Right lung (tissue), 5 donors: ENCODE results near the gene SEPTIN8. TPM values are rescaled to one million over a fixed set of nuclear protein-coding genes. Genes with fewer than 3 reads are reported as not detected.
"Not testable (repeated sequence)": the region's sequence is repeated elsewhere in the genome, so short reads cannot be mapped to it uniquely, and the experiment has no call there.

Experiments
- DNase-seq, 2 donors: peaks; one replicate each; pipeline ENCODE4 v3.0.0-alpha.2; 2013
- polyA plus RNA-seq, 5 donors: library from polyadenylated mRNA; unstranded; fragments of 120-200 nt; gene quantifications; one replicate each; pipeline versions ENCODE4 v1.2.1 to v1.2.3, GENCODE V29; 2013; ENCODE audit warnings: inconsistent platforms in 1 of 5, low replicate concordance in 1 of 5; ENCODE audit not compliant: insufficient read length in 5 of 5, insufficient read depth in 1 of 5

SEPTIN8 gene
- polyA plus RNA-seq, 5 donors, result 58.6 to 64.1 (median 61.6) TPM

DNA sequence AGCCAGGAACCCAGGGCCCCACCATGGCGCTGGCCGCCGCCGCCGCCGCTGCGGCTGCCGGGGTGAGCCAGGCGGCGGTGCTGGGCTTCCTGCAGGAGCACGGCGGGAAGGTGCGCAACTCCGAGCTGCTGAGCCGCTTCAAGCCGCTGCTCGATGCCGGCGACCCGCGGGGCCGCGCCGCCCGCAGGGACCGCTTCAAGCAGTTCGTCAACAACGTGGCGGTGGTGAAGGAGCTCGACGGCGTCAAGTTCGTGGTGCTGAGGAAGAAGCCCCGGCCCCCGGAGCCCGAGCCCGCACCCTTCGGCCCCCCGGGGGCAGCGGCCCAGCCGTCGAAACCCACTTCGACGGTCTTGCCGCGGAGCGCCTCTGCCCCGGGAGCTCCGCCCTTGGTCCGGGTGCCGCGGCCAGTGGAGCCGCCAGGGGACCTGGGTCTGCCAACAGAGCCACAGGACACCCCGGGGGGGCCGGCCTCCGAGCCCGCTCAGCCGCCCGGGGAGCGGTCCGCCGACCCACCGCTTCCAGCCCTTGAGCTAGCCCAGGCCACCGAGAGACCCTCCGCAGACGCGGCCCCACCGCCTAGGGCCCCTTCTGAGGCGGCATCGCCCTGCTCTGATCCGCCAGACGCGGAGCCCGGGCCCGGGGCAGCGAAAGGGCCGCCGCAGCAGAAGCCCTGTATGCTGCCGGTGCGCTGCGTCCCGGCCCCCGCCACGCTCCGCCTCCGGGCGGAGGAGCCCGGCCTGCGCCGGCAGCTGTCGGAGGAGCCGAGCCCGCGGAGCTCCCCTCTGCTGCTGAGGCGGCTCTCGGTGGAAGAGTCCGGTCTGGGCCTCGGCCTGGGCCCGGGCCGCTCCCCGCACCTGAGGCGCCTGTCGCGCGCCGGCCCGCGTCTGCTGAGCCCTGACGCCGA lies 36.8 kb upstream of the SEPTIN8 start:
- no peak for DNase-seq

DNA sequence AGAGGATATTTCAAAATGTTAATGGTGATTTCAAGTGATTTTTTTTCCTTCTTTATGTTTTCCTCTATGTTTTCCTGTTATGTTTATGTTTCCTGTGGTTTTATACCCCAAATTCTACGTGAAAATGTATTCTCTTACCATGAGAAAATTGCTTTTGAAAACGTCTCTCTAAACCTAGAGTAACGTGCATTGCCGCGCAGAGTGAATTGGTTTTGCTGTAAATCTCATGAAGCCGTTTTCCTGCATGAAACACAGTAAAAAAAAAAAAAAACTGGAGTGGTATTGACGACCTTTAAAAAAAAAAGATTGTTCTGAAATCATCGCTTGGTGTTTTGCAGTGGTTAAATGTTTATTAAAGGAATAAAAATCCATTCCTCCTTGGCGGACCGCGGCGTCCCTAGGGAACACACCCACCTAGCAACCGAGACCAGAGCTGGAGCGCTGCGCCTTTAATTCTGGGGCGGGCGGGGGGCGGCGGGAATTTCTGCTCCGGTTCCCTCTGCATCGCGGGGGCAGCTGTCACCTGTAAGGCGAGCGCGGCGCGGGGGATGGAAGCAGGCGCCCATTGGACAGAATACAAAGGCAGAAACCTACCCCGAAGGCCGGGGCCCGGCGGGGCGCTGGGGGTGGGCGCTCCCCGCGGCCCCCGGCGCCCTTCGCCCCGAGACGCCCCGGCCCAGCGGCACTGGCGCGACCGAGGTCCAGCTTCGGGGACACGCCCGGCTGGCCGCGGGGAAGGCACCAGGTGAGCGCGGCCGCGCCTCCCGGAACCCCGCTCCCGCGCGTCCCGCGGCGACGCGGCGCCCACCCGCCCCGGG lies 36.0 kb upstream of the SEPTIN8 start, which contains the start of gene SOWAHA:
SOWAHA (plus strand) TSS at position 522 of the 818 bp plus-strand sequence. CDS start 320 bp downstream, outside the sequence.
- DNase-seq, result no peak

DNA sequence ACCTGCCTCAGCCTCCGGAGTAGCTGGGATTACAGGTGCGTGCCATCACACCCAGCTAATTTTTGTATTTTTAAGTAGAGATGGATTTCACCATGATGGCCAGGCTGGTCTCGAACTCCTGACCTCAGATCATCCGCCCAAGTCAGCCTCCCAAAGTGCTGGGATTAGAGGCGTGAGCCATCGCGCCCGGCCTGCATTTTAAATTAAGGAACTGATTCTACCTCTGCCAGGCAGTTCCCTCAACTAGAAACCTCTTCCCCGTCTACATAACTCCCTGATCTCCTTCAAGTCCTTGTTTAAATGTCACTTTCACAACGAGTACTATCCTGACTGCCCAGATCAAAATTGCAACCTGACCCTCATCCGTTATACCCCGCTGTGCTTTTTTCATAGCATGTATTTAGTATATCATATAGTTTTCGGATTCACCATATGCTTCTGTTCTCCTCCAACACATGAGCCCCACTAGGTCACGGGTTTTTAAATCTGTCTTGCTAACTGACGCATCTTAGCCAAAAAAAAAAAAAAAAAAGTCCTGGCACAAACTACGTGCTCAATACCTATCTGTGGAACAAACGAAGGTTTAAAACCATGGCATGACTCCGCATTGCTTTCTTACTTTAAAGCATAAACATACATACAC lies 35.2 kb upstream of the SEPTIN8 start:
- no peak for DNase-seq

DNA sequence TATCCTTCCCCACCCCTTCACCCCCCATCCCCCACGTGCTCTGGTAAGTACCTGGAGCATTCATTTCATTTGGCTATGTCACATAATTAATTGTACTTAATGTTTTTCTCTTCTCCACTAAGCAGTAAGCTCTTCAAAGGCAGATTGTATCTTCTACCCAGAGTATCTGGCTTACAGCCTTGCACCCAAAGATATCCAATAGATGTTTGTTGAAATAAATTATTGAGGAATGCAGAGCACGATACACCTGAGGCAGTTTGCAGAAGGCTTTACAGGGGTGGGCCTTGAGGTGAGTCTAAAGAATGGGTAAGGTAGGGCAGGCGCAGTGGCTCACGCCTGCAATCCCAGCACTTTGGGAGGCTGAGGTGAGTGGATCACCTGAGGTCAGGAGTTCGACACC lies 33.6 kb upstream of the SEPTIN8 start:
- DNase-seq, result no peak

DNA sequence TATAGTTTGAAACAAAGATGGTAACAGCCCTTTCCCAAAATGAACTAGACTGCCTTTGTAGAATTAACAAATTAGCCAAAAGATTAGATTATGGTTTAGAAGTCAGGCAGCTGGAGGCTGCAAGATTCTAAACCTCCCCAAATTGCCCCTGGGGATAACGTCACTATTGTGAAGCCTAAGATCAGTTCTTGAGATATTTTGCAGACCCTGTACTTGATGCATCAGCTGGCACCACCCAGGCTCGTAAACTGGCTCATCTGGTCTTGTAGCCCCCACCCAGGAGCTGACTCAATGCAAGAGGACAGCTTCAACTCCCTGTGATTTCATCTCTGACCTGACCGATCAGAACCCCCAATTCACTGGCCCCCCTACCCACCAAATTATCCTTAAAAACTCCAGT lies 31.8 kb upstream of the SEPTIN8 start:
- no peak for DNase-seq

DNA sequence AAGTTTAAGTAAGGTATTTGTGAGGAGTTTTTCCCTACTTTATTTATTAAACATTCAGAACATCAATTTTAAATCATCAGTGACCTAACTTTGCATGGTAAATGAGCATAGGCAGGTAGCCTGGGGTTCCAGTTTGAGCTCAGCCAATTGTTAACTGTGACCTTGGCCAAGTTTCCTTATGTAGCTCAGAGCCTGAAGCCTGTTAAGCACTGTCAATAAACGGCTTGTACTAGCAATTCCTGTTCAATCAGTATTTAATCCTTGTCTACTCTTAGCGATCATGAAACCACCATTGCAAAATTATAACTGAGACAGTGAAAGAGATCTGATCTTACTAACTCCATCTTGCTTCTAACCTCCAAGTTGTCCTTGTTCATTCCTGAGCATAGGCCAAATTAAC lies 31.4 kb upstream of the SEPTIN8 start:
- DNase-seq, result no peak

DNA sequence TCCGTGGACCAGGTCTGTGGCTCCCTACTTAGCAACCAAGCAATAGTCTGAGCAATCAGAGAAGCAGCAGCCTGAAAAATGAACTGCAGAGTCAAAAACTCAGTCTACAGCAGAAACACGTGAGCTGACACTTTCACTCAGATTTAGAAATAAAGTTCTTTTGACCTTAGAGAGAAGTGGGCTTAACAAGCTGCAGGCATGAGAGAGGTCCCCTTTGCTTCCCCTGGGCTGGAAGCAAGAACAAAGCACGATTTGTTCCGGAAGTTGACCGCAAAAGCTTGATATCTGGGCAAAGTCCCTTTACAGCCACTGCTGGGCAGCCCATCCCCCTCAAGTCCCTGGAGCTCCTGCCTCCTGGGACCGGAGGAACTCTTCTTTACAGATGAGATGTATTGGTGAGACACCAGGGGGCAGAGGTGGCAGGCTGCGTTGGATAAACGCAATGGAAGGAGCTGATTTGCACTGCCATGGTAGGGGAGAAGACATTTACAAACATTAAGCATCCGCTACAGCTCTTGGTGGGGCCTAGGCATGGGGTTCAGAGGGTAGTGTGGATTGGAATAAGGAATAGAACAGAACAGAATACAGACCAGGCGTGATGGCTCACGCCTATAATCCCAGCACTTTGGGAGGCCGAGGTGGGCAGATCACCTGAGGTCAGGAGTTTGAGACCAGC lies 30.3 kb upstream of the SEPTIN8 start:
- no peak for DNase-seq

DNA sequence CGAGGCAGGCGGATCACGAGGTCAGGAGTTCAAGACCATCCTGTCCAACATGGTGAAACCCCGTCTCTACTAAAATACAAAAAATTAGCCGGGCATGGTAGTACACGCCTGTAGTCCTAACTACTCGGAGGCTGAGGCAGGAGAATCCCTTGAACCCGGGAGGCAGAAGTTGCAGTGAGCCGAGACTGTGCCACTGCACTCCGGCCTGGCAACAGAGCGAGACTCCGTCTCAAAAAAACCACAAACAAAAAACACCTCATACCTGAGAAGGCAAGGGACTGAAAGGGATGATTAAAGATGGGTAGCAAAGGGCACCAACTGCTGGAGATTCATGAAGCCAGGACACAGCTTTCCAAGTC lies 29.7 kb upstream of the SEPTIN8 start:
- not testable (repeated sequence) for DNase-seq

DNA sequence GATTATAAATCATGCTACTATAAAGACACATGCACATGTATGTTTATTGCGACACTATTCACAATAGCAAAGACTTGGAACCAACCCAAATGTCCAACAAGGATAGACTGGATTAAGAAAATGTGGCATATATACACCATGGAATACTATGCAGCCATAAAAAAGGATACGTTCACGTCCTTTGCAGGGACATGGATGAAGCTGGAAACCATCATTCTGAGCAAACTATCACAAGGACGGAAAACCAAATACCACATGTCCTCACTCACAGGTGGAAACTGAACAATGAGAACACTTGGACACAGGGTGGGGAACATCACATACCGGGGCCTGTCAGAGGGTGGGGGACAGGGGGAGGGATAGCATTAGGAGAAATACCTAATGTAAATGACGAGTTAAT lies 28.8 kb upstream of the SEPTIN8 start:
- not testable (repeated sequence) for DNase-seq

DNA sequence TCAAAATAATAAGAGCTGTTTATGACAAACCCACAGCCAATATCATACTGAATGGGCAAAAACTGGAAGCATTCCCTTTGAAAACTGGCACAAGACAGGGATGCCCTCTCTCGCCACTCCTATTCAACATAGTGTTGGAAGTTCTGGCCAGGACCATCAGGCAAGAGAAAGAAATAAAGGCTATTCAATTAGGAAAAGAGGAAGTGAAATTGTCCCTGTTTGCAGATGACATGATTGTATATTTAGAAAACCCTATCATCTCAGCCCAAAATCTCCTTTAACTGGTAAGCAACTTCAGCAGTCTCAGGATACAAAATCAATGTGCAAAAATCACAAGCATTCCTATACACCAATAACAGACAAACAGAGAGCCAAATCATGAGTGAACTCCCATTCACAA lies 27.2 kb upstream of the SEPTIN8 start:
- not testable (repeated sequence) for DNase-seq

DNA sequence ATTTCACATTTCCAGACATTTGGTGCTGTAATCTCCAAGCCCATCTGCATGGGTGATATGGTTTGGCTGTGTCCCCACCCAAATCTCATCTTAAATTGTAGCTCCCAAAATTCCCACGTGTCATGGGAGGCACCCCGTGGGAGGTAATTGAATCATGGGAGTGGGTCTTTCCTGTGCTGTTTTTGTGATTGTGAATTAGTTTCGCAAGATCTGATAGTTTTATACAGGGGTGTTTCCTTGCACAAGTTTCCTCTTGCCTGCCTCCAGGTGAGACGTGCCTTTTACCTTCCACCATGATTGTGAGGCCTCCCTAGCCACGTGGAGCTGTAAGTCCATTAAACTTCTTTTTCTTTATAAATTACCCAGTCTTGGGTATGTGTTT lies 25.6 kb upstream of the SEPTIN8 start:
- not testable (repeated sequence) for DNase-seq

DNA sequence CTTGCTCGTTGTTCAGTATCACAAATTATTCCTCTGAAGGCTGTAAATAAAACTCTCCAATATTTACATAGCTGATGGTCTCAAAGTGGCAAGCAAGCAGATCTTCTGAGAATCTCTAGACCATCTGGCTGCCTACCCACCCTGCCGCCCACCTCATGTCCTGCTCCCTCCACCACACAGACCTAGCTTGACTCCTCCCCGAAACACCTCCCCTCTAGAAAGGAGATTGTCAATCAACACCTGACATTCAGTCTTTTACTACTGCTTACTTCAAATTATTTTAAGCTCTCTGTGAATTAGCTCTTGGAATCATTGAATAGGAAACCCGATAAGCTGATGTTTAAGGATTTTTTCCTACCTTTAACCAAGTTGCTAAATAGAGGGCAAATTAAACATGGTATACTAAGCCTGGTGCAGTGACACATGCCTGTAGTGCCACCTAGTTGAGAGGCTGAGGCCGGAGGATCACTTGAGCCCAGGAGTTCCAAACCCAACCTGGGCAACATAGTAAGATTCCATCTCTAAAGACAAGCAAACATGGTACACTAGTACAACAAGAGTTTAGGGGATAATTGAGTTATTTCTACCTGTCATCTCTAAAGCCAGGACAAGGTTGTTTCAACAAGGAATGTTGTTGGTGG lies 25.1 kb upstream of the SEPTIN8 start:
- DNase-seq, result no peak

DNA sequence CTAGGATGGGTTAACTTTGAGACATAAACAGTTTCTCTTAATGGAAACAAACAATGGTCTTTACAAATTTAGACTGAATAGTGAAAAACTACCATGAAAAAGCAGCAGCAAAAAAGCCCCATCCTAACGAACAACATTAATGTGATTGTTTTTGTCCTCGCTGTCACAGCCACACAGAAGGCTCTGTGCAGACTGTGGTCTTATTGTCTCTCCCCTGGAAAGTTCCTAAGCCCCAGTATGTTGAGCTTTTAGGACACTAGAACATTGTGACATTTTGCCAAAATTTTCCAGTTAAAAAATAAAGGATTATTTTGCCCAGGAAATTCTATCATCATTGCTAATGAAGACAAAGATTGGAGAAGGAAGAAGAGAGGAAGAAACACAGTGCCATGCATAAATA lies 23.5 kb upstream of the SEPTIN8 start:
- DNase-seq, result no peak

DNA sequence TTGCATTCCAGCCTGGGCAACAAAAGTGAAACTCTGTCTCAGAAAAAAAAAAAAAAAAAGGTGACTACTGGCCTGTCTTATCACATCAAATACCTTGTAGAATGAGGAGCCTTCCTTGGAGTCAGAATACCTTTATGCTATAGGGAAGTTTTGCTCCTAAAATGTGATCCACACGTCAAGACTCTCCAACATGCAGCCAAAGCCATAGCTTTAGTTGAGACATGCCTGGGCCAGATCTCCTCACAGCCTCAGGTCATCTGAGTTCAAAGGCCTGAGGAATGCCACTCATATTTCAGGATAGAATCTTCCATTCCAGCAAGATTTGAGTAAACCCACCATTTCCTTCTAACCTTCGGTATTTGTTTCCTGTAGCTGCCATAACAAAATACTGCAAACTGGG lies 22.4 kb upstream of the SEPTIN8 start:
- DNase-seq, result no peak

DNA sequence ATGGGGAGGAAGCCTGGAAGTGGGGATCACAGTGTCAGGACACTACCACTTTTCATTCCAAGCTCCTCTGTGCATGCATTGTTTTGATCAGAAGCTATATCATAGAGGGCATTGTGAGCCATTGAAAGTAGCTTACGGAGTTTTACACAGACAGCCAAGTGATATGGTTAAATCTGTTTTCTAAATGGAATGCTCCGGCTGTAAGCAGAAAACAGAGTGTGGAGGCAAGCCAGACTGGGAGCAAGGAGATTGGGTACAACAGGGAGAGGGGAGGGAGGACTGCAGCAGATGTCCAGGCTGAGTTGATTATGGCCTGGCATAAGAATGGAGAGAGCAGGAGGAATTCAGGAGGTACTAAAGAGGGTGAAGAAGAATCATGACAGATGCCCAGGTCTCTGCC lies 20.6 kb upstream of the SEPTIN8 start:
- DNase-seq, result no peak

DNA sequence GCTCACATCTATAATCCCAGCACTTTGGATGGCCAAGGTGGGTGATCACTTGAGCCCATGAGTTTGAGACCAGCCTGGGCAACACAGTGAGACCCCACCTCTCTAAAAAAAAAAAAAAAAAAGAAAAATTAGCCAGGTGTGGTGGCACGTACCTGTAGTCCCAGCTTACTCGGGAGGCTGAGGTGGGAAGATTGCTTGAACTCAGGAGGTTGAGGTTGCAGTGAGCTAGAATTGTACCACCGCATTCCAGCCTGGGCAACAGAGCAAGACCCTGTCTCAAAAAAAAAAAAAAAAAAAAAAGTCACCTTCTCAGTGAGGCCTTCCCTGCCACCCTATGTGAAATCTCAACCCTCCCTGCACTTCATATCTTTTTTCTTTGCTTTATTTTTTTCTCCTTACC lies 14.0 kb upstream of the SEPTIN8 start:
- no peak for DNase-seq

DNA sequence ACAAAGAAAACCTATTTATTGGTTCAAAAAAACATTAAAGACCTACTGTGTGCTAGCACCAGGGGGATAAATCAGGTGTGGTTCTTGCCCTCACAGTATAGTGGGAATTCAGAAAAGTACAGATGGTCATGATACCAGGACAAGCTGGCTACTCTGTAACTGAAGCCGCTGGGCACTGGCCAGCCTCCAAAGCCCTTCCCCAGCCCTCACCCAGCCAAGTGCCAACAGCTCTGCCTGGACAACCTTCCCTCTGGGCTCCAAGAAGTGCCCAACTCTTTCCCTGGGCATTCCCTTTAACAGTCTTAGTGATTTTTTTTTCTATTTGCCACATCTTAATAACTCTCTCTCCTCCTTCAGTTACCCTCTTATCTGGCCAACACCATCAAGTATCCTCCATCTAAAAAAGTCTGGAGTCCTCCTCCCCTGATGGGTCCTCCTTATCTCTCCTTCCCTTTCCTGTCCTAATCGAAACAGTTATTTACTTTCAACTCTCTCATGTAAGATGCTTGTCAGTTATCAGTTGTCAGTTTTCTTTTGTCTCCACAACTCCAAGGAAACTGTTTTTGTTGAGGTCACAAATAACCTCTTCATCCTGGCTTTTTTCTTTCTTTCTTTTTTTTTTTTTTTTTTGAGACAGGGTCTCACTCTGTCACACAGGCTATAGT lies 13.3 kb upstream of the SEPTIN8 start:
- no peak for DNase-seq

DNA sequence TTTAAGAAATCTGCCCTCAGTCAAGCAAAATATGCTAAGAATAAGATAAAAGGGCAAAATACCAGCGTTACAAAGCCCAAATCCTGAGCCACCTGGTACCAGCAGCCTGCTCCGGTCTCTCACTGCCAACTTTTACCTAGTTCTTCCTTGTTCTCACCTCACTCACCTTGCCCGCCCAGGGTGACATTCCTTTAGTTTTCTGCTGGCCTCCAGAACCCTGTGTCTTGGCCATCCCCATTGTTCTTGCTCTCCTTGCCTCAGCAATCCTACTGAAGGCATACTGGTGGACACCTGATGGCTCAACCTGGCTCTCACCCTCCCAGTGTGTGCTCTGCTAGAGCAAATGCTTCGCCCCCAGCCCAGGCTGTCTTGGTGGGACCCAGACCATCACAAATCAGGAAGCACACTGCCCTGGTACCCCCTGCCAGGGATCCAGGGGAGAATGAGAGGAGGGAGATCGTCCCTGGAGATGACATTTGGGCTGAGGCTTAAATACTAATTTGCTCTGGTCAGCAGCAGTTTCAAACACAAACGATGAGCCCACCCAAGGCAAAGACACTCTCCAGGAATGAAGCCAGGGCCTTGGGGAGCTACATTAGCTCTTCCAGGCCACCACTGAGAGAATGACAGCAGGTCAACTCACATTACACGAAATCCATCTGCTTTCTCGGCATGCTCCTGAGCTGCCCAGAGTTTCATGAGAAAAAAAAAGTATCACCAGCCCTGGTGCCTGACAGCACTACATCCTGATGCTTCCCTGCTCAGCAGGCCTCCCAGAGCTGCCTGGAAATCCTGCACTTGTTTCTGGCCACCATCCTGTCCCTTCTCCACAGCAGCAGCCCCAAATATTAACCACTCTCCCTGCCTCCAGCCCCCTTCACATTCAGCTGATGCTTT lies 12.2 kb upstream of the SEPTIN8 start:
- no peak for DNase-seq

DNA sequence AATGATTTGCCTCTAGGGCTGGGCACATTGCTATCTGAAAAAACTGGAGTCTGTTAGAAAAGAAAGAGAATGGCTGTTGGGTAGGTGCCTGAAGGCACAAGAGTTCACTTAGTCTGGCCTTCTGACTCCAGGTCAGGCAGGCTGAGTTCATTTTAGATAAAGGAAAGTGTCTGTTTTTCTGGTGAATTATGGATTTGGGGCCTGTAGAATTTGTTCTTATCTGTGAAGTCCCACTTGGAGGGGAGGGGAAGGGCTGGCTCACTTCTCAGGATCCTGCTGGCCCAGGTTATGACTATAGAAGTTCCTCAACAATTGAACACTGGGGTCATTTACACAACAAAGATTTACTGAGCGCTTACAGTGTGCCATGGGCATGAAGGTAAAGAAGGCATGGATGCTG lies 11.5 kb upstream of the SEPTIN8 start:
- no peak for DNase-seq

DNA sequence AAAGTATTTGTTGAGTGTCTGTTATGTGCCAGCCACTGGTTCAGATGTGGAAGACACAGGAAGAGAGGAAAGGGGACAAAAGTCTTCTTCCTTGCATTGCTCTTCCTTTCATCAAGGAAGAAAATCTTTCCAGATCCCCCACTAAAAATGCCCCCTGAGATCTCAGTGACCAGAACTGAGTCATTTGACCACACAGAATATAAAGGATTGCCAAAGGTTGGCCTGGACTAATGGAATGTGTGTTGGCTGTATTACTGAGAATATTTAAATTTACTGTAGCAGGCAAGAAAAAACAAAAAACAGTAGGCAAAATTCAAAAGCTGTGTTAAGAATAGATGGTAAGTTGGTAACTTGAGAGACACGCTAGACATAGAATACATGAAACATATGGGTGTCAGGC lies 10.0 kb upstream of the SEPTIN8 start:
- DNase-seq, result no peak
